Stimulated activated CD4-positive, alpha-beta T cell treated with anti-CD3 and anti-CD28 coated beads, TNF-alpha, amount 100 ng/mL, for 1 hour (primary cell): Measurements from ENCODE around the gene DNAH6.
"Not testable (repeated sequence)": the region's sequence is repeated elsewhere in the genome, so short reads cannot be mapped to it uniquely, and the experiment has no call there.

Experiments
- DNase-seq, 3 donors: peaks; one replicate each; pipeline ENCODE4 v3.0.0-alpha.2; 2020; ENCODE audit warnings: low read depth in 3 of 3, low spot score in 1 of 3

The DNAH6 gene

DNA sequence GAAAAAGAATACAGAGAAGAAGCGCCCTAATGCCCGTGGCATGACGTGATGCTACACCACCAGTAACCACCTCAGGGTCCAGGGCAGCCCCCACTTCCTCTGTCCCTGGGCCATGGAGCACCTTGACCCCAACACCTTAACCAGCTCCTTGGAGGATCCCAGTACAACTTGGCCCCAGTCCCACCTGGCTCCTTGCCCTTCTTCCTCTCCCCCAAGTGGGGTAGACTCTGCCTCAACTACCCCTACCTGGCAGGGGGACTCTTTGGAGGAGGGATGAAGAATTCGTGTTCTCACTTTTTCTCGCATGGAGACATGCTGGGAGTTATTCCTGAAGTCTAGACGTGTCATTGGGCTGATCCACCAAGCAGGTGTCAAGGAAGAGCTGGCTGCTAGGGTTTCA is 345.7 kb downstream of the DNAH6 start:
- no peak for DNase-seq

DNA sequence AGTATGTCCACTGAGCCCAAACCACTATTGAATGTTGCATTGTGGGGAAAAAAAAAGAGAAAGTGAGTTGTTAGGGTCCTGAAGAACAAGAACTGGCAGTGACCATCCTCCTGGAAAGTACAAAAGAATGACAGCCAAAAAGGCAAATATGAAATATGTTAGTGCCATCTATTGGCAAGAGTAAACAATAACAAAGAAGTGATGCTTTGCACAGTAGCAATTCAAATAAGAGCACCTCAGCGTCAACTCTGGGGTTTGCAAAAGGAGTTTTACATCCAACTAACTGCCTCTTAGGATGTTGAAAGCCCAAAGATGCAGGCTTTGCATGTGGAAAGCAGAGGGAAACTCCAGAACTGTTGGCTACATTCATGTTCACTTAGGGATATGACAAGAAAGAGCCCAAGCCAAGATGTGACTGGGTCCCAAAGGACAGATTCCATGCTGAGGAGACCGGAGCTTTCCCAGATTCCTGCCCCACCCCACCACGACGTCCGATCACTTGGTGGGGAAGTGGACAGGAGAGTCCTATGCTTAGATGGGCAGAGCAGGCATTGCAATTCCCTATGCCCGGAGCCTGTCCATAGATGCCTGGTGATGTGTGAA is 349.0 kb downstream of the DNAH6 start:
- DNase-seq: no peak

DNA sequence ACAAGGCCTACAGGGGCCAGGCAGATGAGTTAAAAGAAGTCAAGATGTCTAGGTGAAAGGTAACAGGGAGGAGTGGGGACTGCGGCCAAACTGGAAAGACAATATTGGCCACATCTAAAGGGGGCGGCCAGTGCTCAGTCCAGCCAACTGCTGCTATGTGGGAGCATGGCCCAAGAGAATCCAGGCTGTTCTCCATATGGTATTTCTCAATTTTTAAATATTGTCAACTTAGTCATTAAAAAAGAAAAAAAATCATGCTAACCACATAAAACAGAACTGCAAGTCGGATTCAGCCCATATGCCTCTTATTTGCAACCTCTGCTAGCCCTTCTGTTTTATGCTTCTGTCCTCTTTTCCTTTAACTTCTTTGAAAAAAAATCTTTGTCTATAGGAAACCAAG is 349.8 kb downstream of the DNAH6 start:
- no peak for DNase-seq

DNA sequence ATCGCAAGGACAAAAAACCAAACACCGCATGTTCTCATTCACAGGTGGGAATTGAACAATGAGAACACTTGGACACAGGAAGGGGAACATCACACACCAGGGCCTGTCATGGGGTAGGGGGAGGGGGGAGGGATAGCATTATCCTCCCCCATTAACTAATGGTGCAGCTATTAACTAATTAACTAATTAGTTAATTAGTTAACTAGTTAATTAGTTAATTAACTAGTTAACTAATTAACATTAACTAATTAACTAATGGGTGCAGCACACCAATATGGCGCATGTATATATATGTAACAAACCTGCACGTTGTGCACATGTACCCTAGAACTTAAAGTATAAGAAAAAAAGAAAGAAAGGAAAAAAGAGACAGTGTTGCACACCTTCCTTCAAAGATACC is 352.0 kb downstream of the DNAH6 start:
- DNase-seq: not testable (repeated sequence)
